ACC112 (cell line): ENCODE measurements around the gene TTC1.
"Not testable (repeated sequence)": the region's sequence is repeated elsewhere in the genome, so short reads cannot be mapped to it uniquely, and the experiment has no call there.

ENCODE experiments used
- H2AFZ ChIP-seq: fragments of 200-600 bp; sonication (generic); one replicate; pipeline ENCODE4 v1.6.0; 2017; ENCODE audit warnings: antibody characterized with exemption, low read length; ENCODE audit not compliant: unreplicated experiment
- H3K27ac ChIP-seq: fragments of 200-600 bp; sonication (generic); 2 replicates; pipeline ENCODE4 v1.5.1; 2014; ENCODE audit warnings: low read depth, mild to moderate bottlenecking, antibody characterized with exemption, low read length, moderate library complexity
- H3K27me3 ChIP-seq: fragments of 200-600 bp; sonication (generic); 2 replicates; pipeline ENCODE4 v1.6.1; 2014; ENCODE audit warnings: mild to moderate bottlenecking, antibody characterized with exemption, low read length, moderate library complexity, mixed read lengths; ENCODE audit not compliant: insufficient read depth
- H3K36me3 ChIP-seq: fragments of 200-600 bp; sonication (generic); 2 replicates; pipeline ENCODE4 v1.6.1; 2016; ENCODE audit warnings: mild to moderate bottlenecking, antibody characterized with exemption, low read length, moderate library complexity, mixed read lengths; ENCODE audit not compliant: insufficient read depth
- H3K4me1 ChIP-seq: fragments of 200-600 bp; sonication (generic); one replicate; pipeline ENCODE4 v1.6.1; 2016; ENCODE audit warnings: low read length, mixed read lengths; ENCODE audit not compliant: insufficient read depth, unreplicated experiment, control insufficient read depth
- H3K4me3 ChIP-seq: fragments of 200-600 bp; sonication (generic); 2 replicates; pipeline ENCODE4 v1.5.1; 2014; ENCODE audit warnings: mild to moderate bottlenecking, low read depth, low read length
- H3K79me2 ChIP-seq: fragments of 200-600 bp; sonication (generic); one replicate; pipeline ENCODE4 v1.6.0; 2016; ENCODE audit warnings: low read length; ENCODE audit not compliant: control insufficient read depth, unreplicated experiment, insufficient read depth

Gene TTC1

GRCh38 chr5:160008877-160009590 is at the start of gene TTC1:
TTC1 (plus strand) TSS chr5:160009139; CDS start chr5:160010529, 1,390 bp downstream.
- Histone ChIP-seq H3K36me3 (0 out of 2 replicates have a peak, but pooled peaks cover 3% of the 10 kb centered on the region), H3K4me3 (peak within 1 kb of the TSS; percentile 97), H3K79me2 (peaks cover 28% of the 10 kb centered on the region), H2AFZ (peak within 1 kb of the TSS; percentile 91), H3K4me1 (peaks cover 15% of the 10 kb centered on the region), H3K27ac (peak within 1 kb of the TSS; percentile 67; the same call in 1 of the 2 replicates), H3K27me3 (no peaks in the 10 kb centered on the region)

- peaks cover 6% of the 10 kb centered on the region for H3K4me1 ChIP-seq
- no peak overlapping the region for H3K27ac ChIP-seq
- no peak overlapping the region for H3K4me3 ChIP-seq
- no peaks in the 10 kb centered on the region for H3K79me2 ChIP-seq
- H3K36me3 ChIP-seq: no peaks in the 10 kb centered on the region
- no peak overlapping the region for H2AFZ ChIP-seq
- no peaks in the 10 kb centered on the region for H3K27me3 ChIP-seq
Observed at GRCh38 chr5:159961176-159962160, 47.5 kb upstream of the TTC1 start.

- Histone ChIP-seq H3K79me2 (no peaks in the 10 kb centered on the region), H2AFZ (no peak overlapping the region), H3K36me3 (no peaks in the 10 kb centered on the region), H3K27ac (no peak overlapping the region), H3K27me3 (no peaks in the 10 kb centered on the region), H3K4me1 (peaks cover 6% of the 10 kb centered on the region), H3K4me3 (no peak overlapping the region)
Observed at GRCh38 chr5:159962214-159962613, 46.7 kb upstream of the TTC1 start.

GRCh38 chr5:159963935-159964334 is 45.0 kb upstream of the TTC1 start:
- Histone ChIP-seq H3K27ac (no peak overlapping the region), H2AFZ (no peak overlapping the region), H3K4me1 (peaks cover 6% of the 10 kb centered on the region), H3K36me3 (no peaks in the 10 kb centered on the region), H3K27me3 (no peaks in the 10 kb centered on the region), H3K4me3 (no peak overlapping the region), H3K79me2 (no peaks in the 10 kb centered on the region)

GRCh38 chr5:159965031-159965837 is 43.7 kb upstream of the TTC1 start:
- Histone ChIP-seq H3K36me3 (no peaks in the 10 kb centered on the region), H3K27ac (no peak overlapping the region), H3K79me2 (no peaks in the 10 kb centered on the region), H3K27me3 (no peaks in the 10 kb centered on the region), H3K4me1 (peaks cover 15% of the 10 kb centered on the region), H2AFZ (no peak overlapping the region), H3K4me3 (no peak overlapping the region)

- not testable (repeated sequence) for H3K27ac ChIP-seq, H3K79me2 ChIP-seq, H3K4me3 ChIP-seq, H3K27me3 ChIP-seq, H3K36me3 ChIP-seq, H2AFZ ChIP-seq
- H3K4me1 ChIP-seq: peaks cover 21% of the 10 kb centered on the region
Observed at GRCh38 chr5:159965838-159966128, 43.2 kb upstream of the TTC1 start.

- Histone ChIP-seq H3K36me3 (no peaks in the 10 kb centered on the region), H2AFZ (no peak overlapping the region), H3K79me2 (no peaks in the 10 kb centered on the region), H3K4me3 (no peak overlapping the region), H3K27ac (peak overlapping the region; percentile 56), H3K27me3 (no peaks in the 10 kb centered on the region), H3K4me1 (peaks cover 35% of the 10 kb centered on the region)
Observed at GRCh38 chr5:159969966-159970365, 39.0 kb upstream of the TTC1 start.

GRCh38 chr5:159971038-159971437 is 37.9 kb upstream of the TTC1 start:
- Histone ChIP-seq H2AFZ (peak overlapping the region; percentile 95), H3K36me3 (no peaks in the 10 kb centered on the region), H3K27ac (peak overlapping the region; percentile 56), H3K27me3 (no peaks in the 10 kb centered on the region), H3K79me2 (no peaks in the 10 kb centered on the region), H3K4me3 (peak overlapping the region; percentile 4; the same call in 1 of the 2 replicates), H3K4me1 (peaks cover 40% of the 10 kb centered on the region)

GRCh38 chr5:159971514-159971913 is 37.4 kb upstream of the TTC1 start:
- Histone ChIP-seq H2AFZ (peak overlapping the region; percentile 95), H3K4me1 (peaks cover 41% of the 10 kb centered on the region), H3K27me3 (no peaks in the 10 kb centered on the region), H3K79me2 (no peaks in the 10 kb centered on the region), H3K36me3 (no peaks in the 10 kb centered on the region), H3K27ac (peak overlapping the region; percentile 56), H3K4me3 (peak overlapping the region; percentile 4; the same call in 1 of the 2 replicates)

- Histone ChIP-seq H3K4me3 (peak overlapping the region; percentile 4; the same call in 1 of the 2 replicates), H3K4me1 (peaks cover 41% of the 10 kb centered on the region), H3K27ac (no peak overlapping the region), H3K79me2 (no peaks in the 10 kb centered on the region), H3K36me3 (no peaks in the 10 kb centered on the region), H3K27me3 (no peaks in the 10 kb centered on the region), H2AFZ (no peak overlapping the region)
Observed at GRCh38 chr5:159971931-159972461, 36.9 kb upstream of the TTC1 start.
